ENCODE results near the gene MRGPRD.

DNA sequence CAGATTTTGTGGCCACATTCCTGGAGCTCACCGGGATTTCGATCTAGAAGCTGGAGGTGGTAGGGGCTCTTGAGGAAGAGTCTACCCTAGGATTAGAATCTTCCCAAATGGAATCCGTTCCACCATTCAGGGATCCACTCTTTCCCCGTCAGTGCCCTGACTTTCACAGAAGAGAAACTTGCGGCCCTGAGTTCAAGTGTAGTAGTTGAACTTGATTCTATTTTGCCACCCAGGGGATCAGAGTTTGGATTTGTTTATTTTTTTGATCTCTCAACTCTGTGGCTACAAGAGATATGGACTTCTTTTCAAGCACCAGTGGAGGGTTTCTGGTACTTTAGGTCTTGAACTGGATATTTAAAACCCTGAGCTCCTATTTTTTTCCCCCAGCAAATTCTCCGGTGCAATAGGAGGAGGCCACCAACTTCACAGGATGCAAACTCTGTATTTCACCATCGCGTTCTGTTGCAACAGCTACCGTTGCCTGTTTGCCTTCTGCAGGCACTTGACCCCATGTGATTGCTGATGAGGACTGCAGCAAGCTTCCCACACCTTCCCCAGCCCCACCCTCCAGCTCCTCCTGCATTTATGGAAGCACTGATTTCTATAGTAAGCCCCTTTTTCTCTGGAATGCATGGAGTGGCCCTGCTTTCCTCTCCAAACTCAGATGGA is 47.1 kb upstream of the MRGPRD start:
- TF ChIP-seq POLR2A (IDR thresholded peaks at IDR 0.05; ENCODE audit: low read depth, low read length) (no peak), POLR2AphosphoS5 (IDR thresholded peaks at IDR 0.05; ENCODE audit: low read depth, low read length) (no peak)
